ENCODE results near the gene TSPAN13.

- TF ChIP-seq CTCF (IDR thresholded peaks at IDR 0.05; ENCODE audit: borderline replicate concordance, extremely low read depth, low read length, poor library complexity, severe bottlenecking) (no peak), EZH2 (IDR thresholded peaks at IDR 0.05; ENCODE audit: borderline replicate concordance, low read depth, low read length, severe bottlenecking) (no peak)
Observed at GRCh38 chr7:16762177-16762576, 8.6 kb downstream of the TSPAN13 start.

All from DND-41 (cell line).